ENCODE data around the gene ARID3B. TPM values are rescaled to one million over a fixed set of nuclear protein-coding genes. Genes with fewer than 3 reads are reported as not detected.

ARID3B gene
- total RNA-seq, 4 donors from 2014 or later, result 6.7 to 12.3 (median 8.4) TPM

DNA sequence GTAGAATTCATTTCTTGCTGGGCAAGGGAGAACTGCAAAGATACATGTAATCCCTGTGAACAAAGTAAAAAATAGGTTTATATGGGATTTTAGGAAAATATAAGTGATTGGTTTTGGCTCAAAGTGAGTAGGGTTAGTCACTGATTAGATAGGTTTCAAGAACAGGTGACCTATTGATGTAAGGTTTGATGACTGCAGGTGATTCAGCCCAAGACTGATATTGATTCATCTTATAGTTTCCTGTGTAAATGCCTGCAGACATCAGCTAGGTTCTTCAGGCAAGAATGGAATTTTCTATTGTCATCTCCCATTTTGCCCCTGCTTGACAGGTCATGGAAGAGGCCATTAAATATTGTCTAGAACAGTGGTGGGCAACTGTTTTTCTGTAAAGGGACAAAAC, 23.9 kb upstream of the ARID3B start:
- Histone ChIP-seq H3K4me3 (no peak overlapping the region), H3K36me3 (no peaks in the 10 kb centered on the region), H3K27me3 (no peaks in the 10 kb centered on the region), H3K4me1 (no peaks in the 10 kb centered on the region), H3K9me3 (no peaks in the 10 kb centered on the region), H3K27ac (no peak overlapping the region)
- TF ChIP-seq, protein P1, sequence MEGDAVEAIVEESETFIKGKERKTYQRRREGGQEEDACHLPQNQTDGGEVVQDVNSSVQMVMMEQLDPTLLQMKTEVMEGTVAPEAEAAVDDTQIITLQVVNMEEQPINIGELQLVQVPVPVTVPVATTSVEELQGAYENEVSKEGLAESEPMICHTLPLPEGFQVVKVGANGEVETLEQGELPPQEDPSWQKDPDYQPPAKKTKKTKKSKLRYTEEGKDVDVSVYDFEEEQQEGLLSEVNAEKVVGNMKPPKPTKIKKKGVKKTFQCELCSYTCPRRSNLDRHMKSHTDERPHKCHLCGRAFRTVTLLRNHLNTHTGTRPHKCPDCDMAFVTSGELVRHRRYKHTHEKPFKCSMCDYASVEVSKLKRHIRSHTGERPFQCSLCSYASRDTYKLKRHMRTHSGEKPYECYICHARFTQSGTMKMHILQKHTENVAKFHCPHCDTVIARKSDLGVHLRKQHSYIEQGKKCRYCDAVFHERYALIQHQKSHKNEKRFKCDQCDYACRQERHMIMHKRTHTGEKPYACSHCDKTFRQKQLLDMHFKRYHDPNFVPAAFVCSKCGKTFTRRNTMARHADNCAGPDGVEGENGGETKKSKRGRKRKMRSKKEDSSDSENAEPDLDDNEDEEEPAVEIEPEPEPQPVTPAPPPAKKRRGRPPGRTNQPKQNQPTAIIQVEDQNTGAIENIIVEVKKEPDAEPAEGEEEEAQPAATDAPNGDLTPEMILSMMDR (IDR thresholded peaks at IDR 0.05), result no peak
- TF ChIP-seq EP300 (IDR thresholded peaks at IDR 0.05), result no peak
- TF ChIP-seq POLR2AphosphoS5 (IDR thresholded peaks at IDR 0.05), result no peak
- TF ChIP-seq POLR2A (IDR thresholded peaks at IDR 0.05), result no peak
- no peak for DNase-seq (ENCODE audit: low spot score in 2 of 2)

GRCh38 chr15:74519311-74519710, 21.7 kb upstream of the ARID3B start:
- Histone ChIP-seq H3K4me1 (no peaks in the 10 kb centered on the region), H3K27ac (no peak overlapping the region)
- WGBS, result 90% methylated on average over 4 of the region's 4 CpGs

DNA sequence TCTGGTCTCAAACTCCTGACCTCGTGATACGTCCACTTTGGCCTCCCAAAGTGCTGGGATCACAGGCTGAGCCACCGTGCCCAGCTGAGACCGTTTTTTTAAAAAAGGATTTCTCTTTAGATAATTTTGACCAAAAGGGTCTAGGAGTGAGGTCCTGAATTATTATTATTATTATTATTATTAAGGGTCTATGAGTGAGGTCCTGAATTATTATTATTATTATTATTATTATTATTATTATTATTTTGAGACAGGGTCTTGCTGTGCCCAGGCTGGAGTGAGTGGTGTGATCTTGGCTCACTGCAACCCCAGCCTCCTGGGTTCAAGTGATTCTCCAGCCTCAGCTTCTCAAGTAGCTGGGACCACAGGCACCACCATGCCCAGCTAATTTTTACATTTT, 20.6 kb upstream of the ARID3B start:
- Histone ChIP-seq H3K9me3 (no peaks in the 10 kb centered on the region), H3K27me3 (no peaks in the 10 kb centered on the region), H3K27ac (no peak overlapping the region), H3K4me1 (peaks cover 1% of the 10 kb centered on the region), H3K4me3 (no peak overlapping the region), H3K36me3 (no peaks in the 10 kb centered on the region)
- 97% methylated on average over 4 of the region's 4 CpGs for WGBS
- TF ChIP-seq, protein P1 (IDR thresholded peaks at IDR 0.05), result no peak
- no peak for TF ChIP-seq EP300 (IDR thresholded peaks at IDR 0.05)
- no peak for TF ChIP-seq POLR2AphosphoS5 (IDR thresholded peaks at IDR 0.05)
- no peak for TF ChIP-seq POLR2A (IDR thresholded peaks at IDR 0.05)
- DNase-seq (ENCODE audit: low spot score in 2 of 2), result no peak

More at GRCh38 chr15:74519311-74519710, 21.7 kb upstream of the ARID3B start:
- H3K4me3 ChIP-seq, result no peak overlapping the region
- TF ChIP-seq EP300 (IDR thresholded peaks at IDR 0.05) (no peak), POLR2AphosphoS5 (IDR thresholded peaks at IDR 0.05) (no peak), POLR2A (IDR thresholded peaks at IDR 0.05) (no peak)
- TF ChIP-seq, protein P1 (IDR thresholded peaks at IDR 0.05), result no peak
- no peaks in the 10 kb centered on the region for H3K36me3 ChIP-seq
- no peaks in the 10 kb centered on the region for H3K27me3 ChIP-seq
- no peaks in the 10 kb centered on the region for H3K9me3 ChIP-seq
- no peak for DNase-seq (ENCODE audit: low spot score in 2 of 2)

GRCh38 chr15:74523982-74524381, 17.0 kb upstream of the ARID3B start:
- no peaks in the 10 kb centered on the region for H3K27me3 ChIP-seq
- H3K27ac ChIP-seq, result no peak overlapping the region
- H3K9me3 ChIP-seq, result no peaks in the 10 kb centered on the region
- no peak overlapping the region for H3K4me3 ChIP-seq
- no peaks in the 10 kb centered on the region for H3K36me3 ChIP-seq
- DNase-seq (ENCODE audit: low spot score in 2 of 2), result no peak
- H3K4me1 ChIP-seq, result peaks cover 6% of the 10 kb centered on the region
- no peak for TF ChIP-seq EP300 (IDR thresholded peaks at IDR 0.05)
- no peak for TF ChIP-seq POLR2A (IDR thresholded peaks at IDR 0.05)
- TF ChIP-seq, protein P1 (IDR thresholded peaks at IDR 0.05), result no peak
- TF ChIP-seq POLR2AphosphoS5 (IDR thresholded peaks at IDR 0.05), result no peak

DNA sequence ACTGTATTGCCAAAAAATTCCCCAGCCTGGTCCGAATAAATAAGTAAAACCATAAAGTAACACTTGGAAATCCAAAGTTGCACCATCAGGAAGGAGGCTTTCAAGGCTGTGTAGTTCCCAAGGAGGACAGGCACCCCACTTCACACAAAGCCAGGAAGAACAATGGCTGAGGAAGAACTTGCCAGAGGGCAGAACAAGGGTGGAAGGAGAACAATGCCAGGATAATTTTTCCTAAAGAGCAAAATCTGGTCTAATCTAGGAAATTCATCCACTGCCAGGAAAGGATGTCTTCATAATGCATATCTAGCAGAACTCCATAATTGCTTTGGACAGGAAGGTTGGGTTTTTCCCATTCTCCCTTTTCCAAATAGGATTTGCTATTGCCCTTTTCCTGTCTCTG, 15.7 kb upstream of the ARID3B start:
- H3K36me3 ChIP-seq, result no peaks in the 10 kb centered on the region
- no peak for DNase-seq (ENCODE audit: low spot score in 2 of 2)
- no peaks in the 10 kb centered on the region for H3K9me3 ChIP-seq
- H3K4me1 ChIP-seq, result peaks cover 6% of the 10 kb centered on the region
- TF ChIP-seq POLR2A (IDR thresholded peaks at IDR 0.05), result no peak
- no peak for TF ChIP-seq EP300 (IDR thresholded peaks at IDR 0.05)
- TF ChIP-seq, protein P1 (IDR thresholded peaks at IDR 0.05), result no peak
- no peak for TF ChIP-seq POLR2AphosphoS5 (IDR thresholded peaks at IDR 0.05)
- H3K4me3 ChIP-seq, result no peak overlapping the region
- no peaks in the 10 kb centered on the region for H3K27me3 ChIP-seq
- no peak overlapping the region for H3K27ac ChIP-seq
- 11% methylated on average over 1 of the region's 1 CpG for WGBS

All from suprapubic skin (tissue), 4 donors.